OCI-M1 (cell line): ENCODE results near the gene DES.
"Not testable (repeated sequence)": the region's sequence is repeated elsewhere in the genome, so short reads cannot be mapped to it uniquely, and the experiment has no call there.

Source experiments
- DNase-seq: peaks from one replicate; lab custom pipeline; 2025; lab: John Stamatoyannopoulos, UW

DES gene

GRCh38 chr2:219418155-219419011 lies at the start of gene DES:
Gene DES, plus strand, starts transcription at chr2:219418377. Its CDS starts 86 bp downstream, at chr2:219418463.
- no peak for DNase-seq

- DNase-seq: peak; percentile 13
Measured at GRCh38 chr2:219368690-219369191, 49.4 kb upstream of the DES start.

DNA sequence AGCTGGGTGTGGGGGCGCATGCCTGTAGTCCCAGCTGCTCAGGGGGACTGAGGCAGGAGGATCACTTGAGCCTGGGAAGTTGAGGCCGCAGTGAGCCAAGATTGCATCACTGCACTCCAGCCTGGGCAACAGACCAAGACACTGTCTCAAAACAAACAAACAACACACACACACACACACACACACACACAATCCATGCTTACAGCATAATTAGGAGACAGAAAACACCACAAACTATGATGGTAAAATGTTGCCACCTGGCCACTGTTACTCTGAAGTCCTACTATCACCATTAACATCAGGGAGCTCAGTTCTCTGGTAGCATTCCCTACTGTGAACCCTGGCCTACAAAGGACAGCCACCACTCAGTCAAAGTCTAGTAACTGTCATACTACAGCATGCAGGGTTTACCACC lies 48.7 kb upstream of the DES start:
- peak; percentile 21 for DNase-seq

GRCh38 chr2:219378163-219378851 lies 39.9 kb upstream of the DES start:
- no peak for DNase-seq

GRCh38 chr2:219380926-219381325 lies 37.3 kb upstream of the DES start:
- DNase-seq: no peak

DNA sequence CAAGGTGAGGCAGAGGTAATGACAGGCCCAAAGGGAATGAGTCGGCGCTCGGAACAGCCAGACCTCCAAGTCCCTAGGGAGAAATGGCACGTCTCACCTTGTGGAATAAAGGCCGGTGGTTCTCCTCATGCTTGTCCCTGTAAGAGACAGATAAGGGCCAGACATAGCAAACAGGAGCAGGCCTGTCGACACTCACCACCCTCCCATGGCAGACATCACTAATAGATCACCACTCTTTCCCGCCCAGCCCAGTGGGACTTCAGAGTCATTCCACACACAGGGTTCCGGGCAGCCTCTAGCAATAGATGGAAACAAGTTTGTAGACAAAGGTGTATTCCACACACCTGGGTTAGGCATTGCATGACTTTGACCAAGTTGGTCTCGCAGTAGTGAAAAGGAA lies 36.7 kb upstream of the DES start:
- DNase-seq: no peak

- DNase-seq: no peak
Measured at GRCh38 chr2:219384083-219384713, 34.0 kb upstream of the DES start.

DNA sequence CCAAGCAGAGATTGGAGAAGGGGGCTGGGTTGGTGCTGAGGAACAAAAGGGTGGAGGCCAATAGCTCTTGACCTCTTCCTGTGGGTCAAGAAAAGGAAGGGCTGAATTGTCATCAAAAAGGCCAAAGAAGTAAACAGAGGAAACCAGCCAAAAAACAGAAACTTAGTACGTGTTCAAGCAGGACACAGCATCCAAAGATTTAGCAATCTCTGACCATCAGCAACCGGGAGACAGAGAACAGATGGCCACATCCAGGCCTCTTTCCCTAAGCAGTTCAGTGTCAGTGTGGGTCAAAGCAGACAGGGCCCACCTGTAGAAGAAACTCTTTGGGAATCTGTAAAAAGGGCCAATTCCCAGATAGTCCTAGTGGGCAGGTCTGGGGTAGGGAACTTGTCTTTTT lies 33.3 kb upstream of the DES start:
- no peak for DNase-seq

DNA sequence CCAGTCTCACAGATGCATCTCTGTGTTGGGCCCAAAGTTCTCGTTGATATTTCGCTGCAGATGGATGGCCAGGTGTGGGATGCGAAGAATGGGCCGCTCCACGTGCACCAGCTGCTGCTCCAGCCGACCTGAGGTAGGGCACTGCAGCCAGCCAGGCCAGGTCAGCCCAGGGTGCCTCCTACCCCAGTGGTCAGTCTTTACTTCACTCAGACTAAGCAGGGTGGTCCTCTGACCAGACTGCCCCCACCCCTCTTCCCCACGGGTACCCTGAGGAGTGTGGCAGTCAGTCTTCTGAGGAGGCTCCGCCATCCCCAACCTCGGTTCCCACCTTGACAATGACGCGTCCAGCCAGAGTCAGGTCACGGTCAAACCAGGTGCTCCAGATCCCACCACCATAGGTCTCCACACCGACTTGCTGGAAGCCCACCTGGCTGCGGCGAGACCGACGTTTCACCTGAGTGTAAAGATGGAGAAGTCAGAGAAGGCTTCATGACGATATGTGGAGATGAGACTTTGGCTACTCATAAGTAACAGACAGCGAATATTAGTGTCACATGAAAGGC lies 32.1 kb upstream of the DES start:
- no peak for DNase-seq

DNA sequence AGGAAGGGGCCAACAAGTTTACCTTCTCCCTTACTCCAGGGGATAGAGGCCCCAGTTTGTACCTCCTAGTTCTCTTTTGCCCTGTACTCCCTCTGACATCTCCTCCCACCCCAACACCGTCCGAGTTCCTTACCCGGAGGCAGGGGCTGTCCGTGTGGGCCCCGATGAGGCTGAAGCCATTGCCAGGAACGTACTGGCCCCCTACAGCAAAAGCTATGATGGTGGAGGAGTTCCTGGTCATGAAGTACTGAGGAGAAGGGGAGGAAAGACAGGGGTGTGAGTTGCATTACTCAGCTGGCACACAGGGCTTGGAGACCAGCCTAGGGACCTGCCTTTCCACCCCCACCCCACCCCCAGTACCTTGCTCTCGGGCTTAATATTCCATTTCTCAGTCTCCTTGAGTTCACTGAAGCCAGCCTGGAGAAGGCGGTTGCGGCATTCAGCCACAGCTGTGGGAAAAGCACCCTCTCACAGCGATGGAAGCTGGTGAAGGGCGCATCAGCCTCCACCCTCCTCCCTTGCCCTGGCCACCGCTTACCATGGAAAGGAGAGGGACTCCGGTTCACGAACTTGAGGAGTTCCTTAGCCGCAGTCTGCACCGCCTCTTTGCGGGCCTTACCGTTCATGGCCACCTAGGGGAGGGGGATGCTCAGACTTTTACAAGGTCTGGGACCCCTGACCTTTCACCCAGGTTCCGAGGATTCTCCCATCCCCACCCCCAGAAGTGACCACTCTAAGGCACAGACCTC lies 31.5 kb upstream of the DES start:
- no peak for DNase-seq

GRCh38 chr2:219387306-219388120 lies 30.7 kb upstream of the DES start, which contains the start of gene DNPEP:
Gene DNPEP, minus strand, starts transcription at chr2:219387912. Its CDS starts 118 bp downstream, at chr2:219387794.
- DNase-seq: peak; percentile 94

GRCh38 chr2:219388121-219388906 lies 29.9 kb upstream of the DES start:
- peak; percentile 97 for DNase-seq

- no peak for DNase-seq
Measured at GRCh38 chr2:219388907-219389156, 29.3 kb upstream of the DES start.

DNA sequence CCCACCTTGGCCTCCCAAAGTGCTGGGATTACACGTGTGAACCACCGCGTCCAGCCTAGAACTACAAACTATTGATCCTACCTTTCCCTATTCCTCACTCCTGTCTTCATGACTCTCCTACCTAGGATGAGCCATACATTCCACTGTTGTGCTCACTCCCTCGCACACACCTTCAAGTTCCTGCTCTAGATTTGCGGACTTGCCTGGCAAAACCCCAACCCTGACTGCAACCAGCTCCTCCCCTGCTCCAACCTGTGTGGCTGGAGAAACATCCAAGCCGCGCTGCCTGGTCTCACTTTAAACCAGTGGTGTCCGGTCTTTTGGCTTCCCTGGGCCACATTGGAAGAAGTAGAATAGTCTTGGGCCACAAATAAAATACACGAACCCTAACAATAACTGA lies 25.4 kb upstream of the DES start:
- DNase-seq: no peak

DNA sequence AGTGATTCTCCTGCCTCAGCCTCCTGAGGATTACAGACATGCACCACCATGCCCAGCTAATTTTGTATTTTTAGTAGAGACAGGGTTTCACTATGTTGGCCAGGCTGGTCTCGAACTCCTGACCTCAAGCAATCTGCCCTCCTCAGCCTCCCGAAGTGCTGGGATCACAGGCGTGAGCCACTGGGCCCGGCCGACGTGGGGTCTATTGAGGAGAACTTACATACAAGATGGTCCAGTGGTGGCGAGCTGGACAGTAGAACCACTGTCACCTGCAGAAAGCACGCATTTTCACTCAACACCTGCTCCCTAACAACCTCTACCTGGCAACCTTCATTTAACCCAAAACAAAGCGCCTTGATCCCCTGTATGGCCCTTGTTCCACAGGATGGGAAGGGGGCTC lies 23.1 kb upstream of the DES start:
- not testable (repeated sequence) for DNase-seq

DNA sequence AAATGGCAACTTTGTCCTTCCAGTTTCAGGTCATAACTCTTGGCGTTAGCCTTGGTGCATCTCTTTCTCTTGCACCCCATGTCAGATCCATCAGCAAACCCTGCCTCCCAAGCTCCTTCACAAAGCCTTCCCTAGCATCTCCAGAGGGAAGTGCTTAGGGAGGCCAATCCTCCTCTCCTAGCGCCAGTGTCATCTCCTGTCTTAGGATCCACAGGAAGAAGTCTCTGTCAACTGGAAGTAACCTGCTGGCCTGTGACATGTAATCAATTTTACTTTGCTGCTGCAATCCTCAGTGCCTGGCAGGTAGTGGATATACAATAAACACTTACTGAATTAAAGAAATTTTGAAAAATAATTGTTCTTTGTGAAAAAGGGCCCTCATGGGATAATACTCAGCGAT lies 22.6 kb upstream of the DES start:
- no peak for DNase-seq

GRCh38 chr2:219396863-219397457 lies 21.2 kb upstream of the DES start:
- DNase-seq: no peak

DNA sequence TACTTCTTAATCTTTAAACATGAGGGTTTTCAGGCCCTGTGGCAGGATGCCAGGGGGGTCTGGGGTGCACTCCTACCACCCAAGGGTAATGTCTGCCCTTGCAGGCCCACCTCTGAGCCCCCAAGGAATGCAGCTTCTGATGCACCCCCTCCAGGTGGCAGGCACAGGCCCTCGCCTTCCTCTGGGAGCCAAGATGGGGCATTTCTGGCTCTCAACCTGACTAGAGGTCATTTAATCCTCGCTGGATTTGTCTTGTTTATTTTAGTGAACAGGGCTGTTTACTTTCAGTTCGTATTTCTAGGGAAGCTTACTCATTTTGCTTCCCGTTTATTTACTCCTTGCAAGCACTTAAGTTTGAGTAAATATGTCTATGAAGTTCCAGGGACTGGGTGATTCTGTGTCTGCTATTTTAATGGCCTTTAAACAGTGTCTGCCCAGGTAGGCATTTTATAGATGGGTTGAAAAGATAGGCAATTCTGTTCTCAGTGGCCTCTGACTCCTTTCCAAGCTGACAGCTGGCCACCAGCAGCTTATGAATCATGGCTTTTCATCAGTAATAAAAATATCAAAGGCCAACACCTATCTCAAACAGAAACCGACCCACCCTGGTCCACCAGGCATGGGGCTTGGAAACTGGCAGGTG lies 19.3 kb upstream of the DES start:
- no peak for DNase-seq
